ENCODE data around the gene SCRT2.

- TF ChIP-seq, protein P1, sequence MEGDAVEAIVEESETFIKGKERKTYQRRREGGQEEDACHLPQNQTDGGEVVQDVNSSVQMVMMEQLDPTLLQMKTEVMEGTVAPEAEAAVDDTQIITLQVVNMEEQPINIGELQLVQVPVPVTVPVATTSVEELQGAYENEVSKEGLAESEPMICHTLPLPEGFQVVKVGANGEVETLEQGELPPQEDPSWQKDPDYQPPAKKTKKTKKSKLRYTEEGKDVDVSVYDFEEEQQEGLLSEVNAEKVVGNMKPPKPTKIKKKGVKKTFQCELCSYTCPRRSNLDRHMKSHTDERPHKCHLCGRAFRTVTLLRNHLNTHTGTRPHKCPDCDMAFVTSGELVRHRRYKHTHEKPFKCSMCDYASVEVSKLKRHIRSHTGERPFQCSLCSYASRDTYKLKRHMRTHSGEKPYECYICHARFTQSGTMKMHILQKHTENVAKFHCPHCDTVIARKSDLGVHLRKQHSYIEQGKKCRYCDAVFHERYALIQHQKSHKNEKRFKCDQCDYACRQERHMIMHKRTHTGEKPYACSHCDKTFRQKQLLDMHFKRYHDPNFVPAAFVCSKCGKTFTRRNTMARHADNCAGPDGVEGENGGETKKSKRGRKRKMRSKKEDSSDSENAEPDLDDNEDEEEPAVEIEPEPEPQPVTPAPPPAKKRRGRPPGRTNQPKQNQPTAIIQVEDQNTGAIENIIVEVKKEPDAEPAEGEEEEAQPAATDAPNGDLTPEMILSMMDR (IDR thresholded peaks at IDR 0.05; ENCODE audit: insufficient read depth, low read length): no peak
- TF ChIP-seq REST (IDR thresholded peaks at IDR 0.05; ENCODE audit: insufficient replicate concordance, low read depth): no peak
These were observed 50.2 kb downstream of the SCRT2 start for GRCh38 chr20:625360-625932.

All from HL-60 (cell line).